Activated gamma-delta T cell treated with anti-CD3 and anti-CD28 coated beads, Interleukin-2, amount 50 U/mL, for 16 hours (primary cell): Measurements from ENCODE around the gene PDXP.

Experiments
- DNase-seq: peaks from one replicate; pipeline ENCODE4 v3.0.0-alpha.2; 2020; ENCODE audit warnings: low read depth

Gene PDXP

GRCh38 chr22:37628830-37629229 lies 29.7 kb upstream of the PDXP start:
- no peak for DNase-seq

GRCh38 chr22:37629928-37630327 lies 28.6 kb upstream of the PDXP start:
- no peak for DNase-seq

- DNase-seq = no peak
These were observed 27.6 kb upstream of the PDXP start for GRCh38 chr22:37630839-37631435.

GRCh38 chr22:37631448-37632173 lies 26.9 kb upstream of the PDXP start:
- no peak for DNase-seq

- no peak for DNase-seq
These were observed 26.1 kb upstream of the PDXP start for GRCh38 chr22:37632174-37633088.

GRCh38 chr22:37633089-37633624 lies 25.4 kb upstream of the PDXP start:
- DNase-seq = no peak

- no peak for DNase-seq
These were observed 24.7 kb upstream of the PDXP start for GRCh38 chr22:37633625-37634416.

- DNase-seq = no peak
These were observed 24.1 kb upstream of the PDXP start for GRCh38 chr22:37634417-37634924.

GRCh38 chr22:37635157-37635556 lies 23.4 kb upstream of the PDXP start:
- no peak for DNase-seq

GRCh38 chr22:37636186-37636948 lies 22.2 kb upstream of the PDXP start:
- DNase-seq = no peak

GRCh38 chr22:37636949-37637273 lies 21.6 kb upstream of the PDXP start:
- DNase-seq = no peak

- DNase-seq = no peak
These were observed 20.0 kb upstream of the PDXP start for GRCh38 chr22:37638391-37639069.

- peak; percentile 41 for DNase-seq
These were observed 19.3 kb upstream of the PDXP start, which contains the start of gene SH3BP1 for GRCh38 chr22:37639070-37639760. TSS of gene SH3BP1 (plus strand) at chr22:37639669. CDS start at chr22:37639788, 119 bp downstream.

GRCh38 chr22:37639771-37640590 lies 18.5 kb upstream of the PDXP start:
- no peak for DNase-seq

GRCh38 chr22:37640591-37641560 lies 17.6 kb upstream of the PDXP start:
- no peak for DNase-seq

GRCh38 chr22:37641561-37641949 lies 17.0 kb upstream of the PDXP start:
- DNase-seq = no peak

GRCh38 chr22:37643225-37643847 lies 15.2 kb upstream of the PDXP start:
- peak; percentile 80 for DNase-seq
